ENCODE data around the gene CHPT1.

The CHPT1 gene

DNA sequence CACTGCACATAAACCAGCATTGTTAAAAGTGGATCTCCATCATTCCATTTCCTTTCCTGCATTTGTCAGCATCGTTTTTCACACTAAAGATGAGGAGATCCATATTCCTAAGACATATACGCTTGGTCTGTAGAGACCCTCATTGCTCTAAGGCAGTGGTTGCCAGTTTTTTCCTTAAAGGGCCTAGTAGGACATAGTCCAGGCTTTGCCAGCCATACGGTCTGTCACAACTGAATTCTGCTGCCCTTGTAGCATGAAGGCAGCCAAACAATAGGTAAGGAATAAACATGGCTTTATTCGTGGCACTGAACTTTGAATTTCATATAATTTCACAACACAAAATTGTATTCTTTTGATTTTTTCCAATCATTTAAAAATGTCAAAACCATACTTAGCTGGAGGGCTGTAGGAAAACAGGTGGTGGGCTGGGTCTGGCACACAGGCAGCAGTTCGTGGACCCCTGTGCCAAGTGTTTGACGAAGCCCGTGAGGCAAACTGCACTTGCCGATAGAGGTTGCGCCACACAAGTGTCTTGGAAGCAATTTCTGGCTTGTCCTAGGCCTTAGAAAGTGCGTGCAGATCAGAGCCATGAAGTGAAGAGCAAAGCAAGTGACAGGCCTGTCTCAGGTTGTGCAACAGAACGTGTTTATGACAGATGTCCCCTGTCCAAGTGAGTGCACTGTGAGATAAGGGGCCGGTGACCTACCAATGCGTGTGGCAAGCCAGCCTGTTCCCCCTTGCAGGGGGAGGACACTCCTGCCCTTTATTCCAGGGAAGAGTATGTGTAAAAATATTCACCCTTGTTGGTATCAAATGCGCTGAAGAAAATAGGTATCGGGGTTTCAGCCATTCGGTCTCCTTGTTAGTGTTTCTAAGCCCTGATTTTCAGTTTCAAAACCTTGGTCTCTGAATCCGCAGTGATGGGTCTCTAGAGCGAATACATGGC, 916 bp upstream of the CHPT1 start:
- peak overlapping the region; percentile 71 for H3K27ac Mint-ChIP-seq
- peaks cover 12% of the 10 kb centered on the region for H3K4me1 Mint-ChIP-seq (ENCODE audit: low read depth)
- H3K4me3 Mint-ChIP-seq, result peak overlapping the region; percentile 82
- peaks cover 27% of the 10 kb centered on the region for H3K27me3 Mint-ChIP-seq (ENCODE audit: low read depth)
- H3K36me3 Mint-ChIP-seq (ENCODE audit: low read depth), result no peaks in the 10 kb centered on the region
- H3K9me3 Mint-ChIP-seq, result no peaks in the 10 kb centered on the region

DNA sequence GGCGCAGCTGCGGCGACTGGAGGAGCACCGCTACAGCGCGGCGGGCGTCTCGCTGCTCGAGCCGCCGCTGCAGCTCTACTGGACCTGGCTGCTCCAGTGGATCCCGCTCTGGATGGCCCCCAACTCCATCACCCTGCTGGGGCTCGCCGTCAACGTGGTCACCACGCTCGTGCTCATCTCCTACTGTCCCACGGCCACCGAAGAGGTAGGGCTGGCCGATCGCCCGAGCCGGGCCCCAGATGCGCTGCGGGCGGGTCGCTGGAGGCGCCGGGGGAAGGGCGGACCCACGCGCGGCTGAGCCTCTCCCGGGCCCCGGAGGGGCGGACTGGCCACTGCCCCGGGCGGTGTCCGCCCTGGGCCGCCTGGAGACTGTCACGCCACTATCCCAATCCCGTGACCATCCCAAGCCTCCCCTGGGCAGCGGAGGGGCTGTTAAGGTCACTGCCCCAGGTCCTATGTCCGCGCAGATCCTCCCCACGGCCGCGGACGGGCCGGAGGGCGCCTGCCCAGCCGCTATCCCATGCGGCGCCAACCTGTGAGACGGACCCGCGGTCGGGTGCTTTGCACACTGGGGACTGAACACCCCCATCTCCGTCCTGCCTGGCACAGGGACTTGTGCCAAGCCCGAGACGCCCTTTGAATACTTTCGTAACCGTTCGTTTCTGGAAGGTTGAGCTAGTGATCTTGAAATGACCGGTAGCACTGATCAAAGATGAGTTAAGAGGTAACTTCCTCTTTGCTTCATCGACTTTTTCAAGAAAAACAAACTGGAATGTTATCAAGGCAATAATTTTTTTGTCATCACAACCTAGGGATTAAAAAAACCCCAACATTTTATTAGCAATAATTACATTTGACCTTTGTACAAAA, 725 bp downstream of the CHPT1 start:
- no peaks in the 10 kb centered on the region for H3K9me3 Mint-ChIP-seq
- H3K4me1 Mint-ChIP-seq (ENCODE audit: low read depth), result peaks cover 12% of the 10 kb centered on the region

DNA sequence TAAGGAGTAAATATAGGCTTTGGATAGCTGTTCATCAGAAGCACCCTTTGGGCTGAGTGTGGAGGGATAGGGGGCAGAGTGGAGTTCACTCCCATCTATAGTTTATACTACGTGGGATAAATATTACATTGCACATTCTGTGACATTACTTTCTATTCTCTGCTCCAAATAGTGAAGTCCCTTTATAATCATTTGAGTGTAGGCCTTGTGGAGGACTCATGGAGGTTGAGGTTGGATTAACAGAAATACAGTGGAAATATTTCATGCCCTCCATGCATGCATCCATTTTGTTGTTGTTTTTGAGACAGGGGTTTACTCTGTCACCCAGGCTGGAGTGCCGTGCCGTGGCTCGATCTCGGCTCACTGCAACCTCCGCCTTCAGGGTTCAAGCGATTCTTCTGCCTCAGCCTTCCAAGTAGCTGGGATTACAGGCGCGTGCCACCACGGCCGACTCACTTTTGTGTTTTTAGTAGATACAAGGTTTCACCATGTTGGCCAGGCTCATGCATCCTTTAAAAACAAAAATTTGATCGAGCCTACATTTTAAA, 1.4 kb downstream of the CHPT1 start:
- H3K4me1 Mint-ChIP-seq (ENCODE audit: low read depth), result peaks cover 12% of the 10 kb centered on the region
- H3K27ac Mint-ChIP-seq, result no peak overlapping the region
- H3K27me3 Mint-ChIP-seq (ENCODE audit: low read depth), result peaks cover 28% of the 10 kb centered on the region
- H3K9me3 Mint-ChIP-seq, result no peaks in the 10 kb centered on the region
- no peaks in the 10 kb centered on the region for H3K36me3 Mint-ChIP-seq (ENCODE audit: low read depth)
- H3K4me3 Mint-ChIP-seq, result peak overlapping the region; percentile 81

More for the DNA sequence above, 725 bp downstream of the CHPT1 start:
- Mint-ChIP-seq H3K27ac (peak overlapping the region; percentile 59), H3K36me3 (ENCODE audit: low read depth) (no peaks in the 10 kb centered on the region), H3K4me3 (peak overlapping the region; percentile 81), H3K27me3 (ENCODE audit: low read depth) (peaks cover 28% of the 10 kb centered on the region)

DNA sequence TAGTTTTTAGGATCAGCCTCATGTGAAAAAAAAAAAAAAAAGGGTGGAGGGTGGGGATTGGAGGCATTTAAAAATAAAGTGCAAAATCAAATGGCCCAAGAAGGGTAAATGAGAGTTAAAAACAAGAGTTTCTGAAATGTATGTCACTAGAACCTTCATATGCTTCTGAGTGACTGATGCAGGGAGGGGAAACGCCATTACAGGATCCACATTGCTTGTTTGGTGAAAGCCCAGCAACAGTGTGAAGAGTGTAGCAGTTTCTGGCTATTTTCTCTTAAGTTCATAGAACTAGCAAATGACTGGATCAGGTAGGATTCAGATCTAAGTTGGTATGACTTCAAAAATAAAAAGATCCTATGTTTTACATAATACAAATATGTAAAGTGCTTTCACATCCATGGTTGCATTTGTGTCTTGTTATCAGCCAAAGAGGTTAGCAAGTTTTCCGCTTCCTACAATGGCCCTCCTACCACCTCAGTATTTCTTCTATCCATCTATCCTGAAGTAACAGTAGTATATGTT, 2.9 kb downstream of the CHPT1 start:
- Mint-ChIP-seq H3K4me1 (ENCODE audit: low read depth) (peaks cover 12% of the 10 kb centered on the region), H3K9me3 (no peaks in the 10 kb centered on the region), H3K4me3 (no peak overlapping the region), H3K27ac (no peak overlapping the region), H3K36me3 (ENCODE audit: low read depth) (no peaks in the 10 kb centered on the region), H3K27me3 (ENCODE audit: low read depth) (peaks cover 28% of the 10 kb centered on the region)

DNA sequence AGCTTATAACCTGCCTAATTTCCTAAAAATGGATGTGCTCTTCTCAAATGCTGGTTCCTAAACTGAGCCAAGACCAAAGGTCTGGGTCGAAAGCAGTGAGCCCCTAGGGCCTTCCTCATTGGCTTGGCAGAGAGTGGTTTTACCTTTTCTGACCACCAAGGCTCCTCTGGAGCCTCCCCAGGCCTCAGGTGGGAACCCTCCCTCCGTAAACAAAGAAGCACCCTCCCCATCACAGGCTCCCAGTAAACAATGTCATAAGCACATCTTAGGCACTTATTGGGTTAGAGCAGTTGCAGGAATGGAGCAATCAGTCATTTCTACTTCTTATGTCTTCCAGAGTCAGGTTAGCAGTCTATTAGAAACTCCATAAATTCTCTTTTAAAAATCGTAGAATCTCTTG, 6.0 kb downstream of the CHPT1 start:
- Mint-ChIP-seq H3K36me3 (ENCODE audit: low read depth) (no peaks in the 10 kb centered on the region), H3K4me3 (no peak overlapping the region), H3K9me3 (no peaks in the 10 kb centered on the region), H3K27me3 (ENCODE audit: low read depth) (peaks cover 14% of the 10 kb centered on the region), H3K27ac (no peak overlapping the region), H3K4me1 (ENCODE audit: low read depth) (peaks cover 3% of the 10 kb centered on the region)

DNA sequence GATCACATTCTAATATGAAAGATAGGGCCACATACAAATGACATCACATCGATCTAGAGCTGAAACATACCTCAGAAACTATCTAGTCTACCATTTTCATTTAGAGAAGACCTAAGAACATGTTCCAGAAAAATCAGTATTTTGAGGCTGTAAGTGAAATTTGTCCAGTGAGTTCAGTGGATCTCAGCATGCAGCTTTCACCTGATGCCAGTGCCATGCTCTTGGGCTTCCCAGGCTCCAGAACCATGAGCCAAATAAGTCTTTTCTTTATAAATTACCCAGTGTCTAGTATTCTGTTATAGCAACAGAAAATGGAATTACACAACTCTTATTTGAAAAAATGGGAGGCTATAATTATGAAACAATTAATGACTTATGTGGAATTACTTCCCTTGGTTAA, 9.0 kb downstream of the CHPT1 start:
- Mint-ChIP-seq H3K27me3 (ENCODE audit: low read depth) (peaks cover 6% of the 10 kb centered on the region), H3K27ac (no peak overlapping the region), H3K4me1 (ENCODE audit: low read depth) (peaks cover 6% of the 10 kb centered on the region), H3K36me3 (ENCODE audit: low read depth) (no peaks in the 10 kb centered on the region), H3K4me3 (no peak overlapping the region), H3K9me3 (no peaks in the 10 kb centered on the region)

DNA sequence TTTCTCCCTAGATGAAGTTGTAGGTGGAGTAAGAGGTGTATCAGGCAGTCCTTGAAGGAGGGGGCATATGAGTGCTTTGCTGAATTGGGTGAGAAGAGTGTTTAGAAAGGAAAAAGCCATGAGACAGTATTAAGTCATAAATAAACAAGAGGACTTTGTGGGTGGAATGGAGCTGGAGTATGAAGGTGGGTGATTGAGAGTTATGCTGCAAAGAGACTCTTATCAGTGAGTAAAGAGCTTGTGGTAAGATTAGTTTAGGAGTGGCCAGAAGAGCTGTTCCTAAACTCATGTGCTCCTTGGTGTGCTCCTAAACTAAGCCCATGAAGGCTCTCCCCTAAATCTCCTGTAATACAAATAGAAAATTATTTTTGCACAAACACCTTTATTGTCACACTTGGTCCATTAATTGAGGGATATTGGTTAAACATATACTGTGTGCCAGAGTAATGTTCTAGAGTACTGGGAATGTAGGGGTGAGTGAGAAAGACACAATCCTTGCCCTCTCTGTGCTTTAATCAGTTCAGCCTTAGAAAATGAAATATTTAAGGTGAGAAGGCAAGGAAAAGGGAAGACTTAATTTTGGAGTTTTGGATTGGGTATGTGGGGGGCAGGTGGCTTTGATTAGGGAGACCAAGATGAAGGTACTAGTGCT, 9.8 kb downstream of the CHPT1 start:
- Mint-ChIP-seq H3K27ac (no peak overlapping the region), H3K9me3 (no peaks in the 10 kb centered on the region), H3K36me3 (ENCODE audit: low read depth) (no peaks in the 10 kb centered on the region), H3K4me3 (no peak overlapping the region), H3K27me3 (ENCODE audit: low read depth) (peaks cover 3% of the 10 kb centered on the region), H3K4me1 (ENCODE audit: low read depth) (peaks cover 6% of the 10 kb centered on the region)

DNA sequence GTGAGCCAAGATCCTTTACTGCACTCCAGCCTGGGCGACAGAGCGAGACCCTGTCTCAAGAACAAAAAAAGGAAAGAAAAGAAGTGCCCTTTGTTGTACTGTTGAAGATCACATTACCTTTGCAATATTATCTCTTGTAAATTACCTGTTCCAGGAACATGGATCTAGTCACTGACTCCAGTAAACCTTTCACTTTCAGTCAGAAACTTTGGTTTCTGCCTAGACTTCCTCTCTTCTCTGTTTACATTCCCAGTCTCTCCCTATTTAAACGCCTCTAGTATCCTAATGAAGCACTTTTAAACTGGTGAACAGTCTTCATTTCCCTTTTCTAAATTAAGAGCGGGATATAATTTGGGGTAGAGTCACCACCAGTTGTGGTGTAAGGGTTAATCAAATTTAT, 12.8 kb downstream of the CHPT1 start:
- no peak overlapping the region for H3K27ac Mint-ChIP-seq
- H3K9me3 Mint-ChIP-seq, result no peaks in the 10 kb centered on the region
- peaks cover 3% of the 10 kb centered on the region for H3K27me3 Mint-ChIP-seq (ENCODE audit: low read depth)
- no peaks in the 10 kb centered on the region for H3K36me3 Mint-ChIP-seq (ENCODE audit: low read depth)
- no peak overlapping the region for H3K4me3 Mint-ChIP-seq
- peaks cover 6% of the 10 kb centered on the region for H3K4me1 Mint-ChIP-seq (ENCODE audit: low read depth)

DNA sequence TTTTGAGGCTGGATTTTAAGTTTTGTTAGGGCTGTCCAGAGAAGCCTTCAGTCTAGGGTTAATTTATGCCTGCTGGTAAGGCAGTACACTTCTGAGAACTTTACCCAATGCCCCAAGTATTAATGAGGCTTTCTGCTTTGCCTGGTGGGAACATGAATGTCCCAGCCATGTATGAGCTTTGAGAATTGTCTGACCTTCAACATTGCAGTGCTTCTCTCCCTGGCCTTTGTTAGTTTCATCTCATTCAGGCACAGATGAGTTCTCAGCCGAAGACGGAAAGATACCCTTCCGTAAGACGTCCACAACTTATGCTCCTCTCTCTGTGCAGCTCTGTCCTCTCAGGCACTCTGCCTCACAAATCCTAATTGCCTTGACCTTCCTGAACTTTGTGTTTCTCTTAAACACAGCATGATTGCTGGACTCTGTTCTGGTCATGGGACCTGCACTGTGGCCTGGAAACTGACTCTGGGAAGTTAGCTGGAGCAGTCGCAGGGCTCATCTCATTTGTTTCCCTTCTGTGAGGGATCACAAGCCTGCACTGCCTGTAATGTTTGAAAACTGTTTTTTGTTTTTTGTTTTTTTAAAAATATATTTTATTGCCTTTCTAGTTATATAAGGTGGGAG, 15.7 kb downstream of the CHPT1 start:
- Mint-ChIP-seq H3K4me3 (no peak overlapping the region), H3K9me3 (no peaks in the 10 kb centered on the region), H3K27me3 (ENCODE audit: low read depth) (peaks cover 3% of the 10 kb centered on the region), H3K27ac (no peak overlapping the region), H3K4me1 (ENCODE audit: low read depth) (peaks cover 6% of the 10 kb centered on the region), H3K36me3 (ENCODE audit: low read depth) (no peaks in the 10 kb centered on the region)

DNA sequence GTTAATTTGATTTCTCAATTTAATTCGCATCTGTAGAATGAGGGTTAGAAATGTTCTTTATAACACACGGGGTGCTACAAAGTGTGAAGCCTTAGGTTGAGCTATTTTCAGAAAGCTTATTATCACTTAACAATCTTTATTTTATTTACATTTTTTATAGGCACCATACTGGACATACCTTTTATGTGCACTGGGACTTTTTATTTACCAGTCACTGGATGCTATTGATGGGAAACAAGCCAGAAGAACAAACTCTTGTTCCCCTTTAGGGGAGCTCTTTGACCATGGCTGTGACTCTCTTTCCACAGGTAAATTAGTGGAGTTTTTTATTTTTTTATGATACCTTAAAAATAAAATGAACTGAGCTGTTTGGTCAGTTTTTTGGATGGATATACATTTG, 16.5 kb downstream of the CHPT1 start:
- no peaks in the 10 kb centered on the region for H3K9me3 Mint-ChIP-seq
- H3K36me3 Mint-ChIP-seq (ENCODE audit: low read depth), result no peaks in the 10 kb centered on the region
- H3K4me1 Mint-ChIP-seq (ENCODE audit: low read depth), result peaks cover 6% of the 10 kb centered on the region
- peaks cover 3% of the 10 kb centered on the region for H3K27me3 Mint-ChIP-seq (ENCODE audit: low read depth)
- no peak overlapping the region for H3K4me3 Mint-ChIP-seq
- no peak overlapping the region for H3K27ac Mint-ChIP-seq

DNA sequence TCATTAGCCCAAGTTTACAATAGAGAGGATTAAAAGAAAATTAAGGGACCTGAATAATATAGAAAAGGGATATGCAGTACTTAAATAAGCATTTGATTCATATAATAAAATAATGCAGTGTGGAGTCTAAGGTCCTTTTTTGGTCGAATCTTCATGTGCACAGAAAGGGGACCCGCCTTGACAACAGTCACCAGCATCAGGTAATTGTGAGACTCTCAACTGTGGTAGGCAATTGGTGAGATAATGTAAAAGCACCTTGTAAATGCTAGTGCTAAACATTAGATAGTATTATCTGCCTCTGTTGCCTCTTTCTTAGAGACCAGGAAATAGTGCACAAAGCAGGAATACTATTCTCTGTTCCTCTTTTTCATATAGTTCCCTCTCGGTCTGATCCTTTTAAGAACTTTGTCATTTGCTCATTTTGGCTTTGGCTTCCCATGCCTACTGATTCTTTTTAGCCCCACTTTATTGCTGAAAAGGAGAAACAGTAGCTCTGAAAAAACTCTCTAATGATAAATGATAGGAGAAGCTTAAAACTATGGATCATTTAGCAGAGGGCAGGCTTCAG, 17.5 kb downstream of the CHPT1 start:
- no peaks in the 10 kb centered on the region for H3K36me3 Mint-ChIP-seq (ENCODE audit: low read depth)
- peaks cover 2% of the 10 kb centered on the region for H3K4me1 Mint-ChIP-seq (ENCODE audit: low read depth)
- no peak overlapping the region for H3K27ac Mint-ChIP-seq
- peaks cover 3% of the 10 kb centered on the region for H3K27me3 Mint-ChIP-seq (ENCODE audit: low read depth)
- H3K4me3 Mint-ChIP-seq, result no peak overlapping the region
- H3K9me3 Mint-ChIP-seq, result no peaks in the 10 kb centered on the region

DNA sequence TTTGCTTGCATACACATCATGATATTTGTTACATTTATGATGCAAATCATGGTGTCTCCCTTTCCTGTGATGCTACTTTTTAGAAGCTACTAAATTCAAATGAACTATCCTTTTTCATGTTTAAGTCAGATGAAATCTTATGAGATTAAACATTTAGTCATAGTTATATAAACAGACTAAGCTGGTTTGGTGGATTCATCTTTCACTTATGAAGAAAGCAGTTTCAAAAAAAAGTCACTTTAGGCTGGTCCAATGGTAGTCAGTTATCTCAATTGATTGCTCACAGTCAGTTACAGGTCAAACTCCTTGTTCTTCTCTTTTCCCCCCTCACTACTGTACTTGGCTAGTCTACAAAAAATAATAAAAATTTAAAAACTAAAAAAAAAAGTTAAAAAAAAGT, 22.1 kb downstream of the CHPT1 start:
- Mint-ChIP-seq H3K9me3 (no peaks in the 10 kb centered on the region), H3K36me3 (ENCODE audit: low read depth) (peaks cover 2% of the 10 kb centered on the region), H3K27ac (no peak overlapping the region), H3K4me1 (ENCODE audit: low read depth) (no peaks in the 10 kb centered on the region), H3K4me3 (no peak overlapping the region), H3K27me3 (ENCODE audit: low read depth) (no peaks in the 10 kb centered on the region)

DNA sequence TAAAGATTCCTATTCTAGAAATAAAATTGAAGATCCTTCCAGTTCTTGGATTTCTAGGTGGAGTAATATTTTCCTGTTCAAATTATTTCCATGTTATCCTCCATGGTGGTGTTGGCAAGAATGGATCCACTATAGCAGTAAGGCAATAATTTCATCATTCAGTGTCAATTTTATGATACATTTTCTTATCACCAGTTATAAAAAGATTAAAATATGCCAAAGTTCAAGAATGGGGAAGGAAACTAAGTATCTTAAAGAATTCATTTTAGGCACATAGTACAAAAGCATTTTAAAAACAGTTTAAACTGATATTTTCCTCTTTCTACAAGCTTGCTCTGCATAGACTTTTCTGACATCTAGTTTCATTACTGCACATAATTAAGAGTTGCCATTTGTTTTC, 22.7 kb downstream of the CHPT1 start:
- H3K27ac Mint-ChIP-seq, result no peak overlapping the region
- no peaks in the 10 kb centered on the region for H3K4me1 Mint-ChIP-seq (ENCODE audit: low read depth)
- no peak overlapping the region for H3K4me3 Mint-ChIP-seq
- H3K9me3 Mint-ChIP-seq, result no peaks in the 10 kb centered on the region
- no peaks in the 10 kb centered on the region for H3K27me3 Mint-ChIP-seq (ENCODE audit: low read depth)
- peaks cover 2% of the 10 kb centered on the region for H3K36me3 Mint-ChIP-seq (ENCODE audit: low read depth)
